Measurements from ENCODE around the gene UBP1. TPM values are rescaled to one million over a fixed set of nuclear protein-coding genes. Genes with fewer than 3 reads are reported as not detected.
A peak's percentile ranks its signal among the peaks of the same experiment; 100 is the strongest.

The UBP1 gene
- total and polyA plus RNA-seq, 9 of the 15 experiments (the other 6 are each of a cell fraction or from before 2014, with no cell fraction given) = 13.6 to 143 (median 79.6) TPM

GRCh38 chr3:33385423-33385822 lies 54.8 kb downstream of the UBP1 start (continued):
- no peak for TF ChIP-seq FOXM1 (IDR thresholded peaks at IDR 0.05; ENCODE audit: low read depth)
- TF ChIP-seq FOXM1 (CRISPR knock-in tag; IDR thresholded peaks at IDR 0.05; ENCODE audit: low read depth) = no peak
- no peak for TF ChIP-seq CC2D1A (IDR thresholded peaks at IDR 0.05)
- TF ChIP-seq CHD2 (IDR thresholded peaks at IDR 0.05; ENCODE audit: low read depth, low read length) = no peak
- TF ChIP-seq, protein P1, sequence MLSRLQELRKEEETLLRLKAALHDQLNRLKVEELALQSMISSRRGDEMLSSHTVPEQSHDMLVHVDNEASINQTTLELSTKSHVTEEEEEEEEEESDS (CRISPR knock-in tag; IDR thresholded peaks at IDR 0.05) = no peak
- no peak for TF ChIP-seq ASH1L (IDR thresholded peaks at IDR 0.05; ENCODE audit: borderline replicate concordance, low read depth, partially characterized antibody)
- TF ChIP-seq MYBL2 (IDR thresholded peaks at IDR 0.05; ENCODE audit: low read depth) = no peak
- no peak for TF ChIP-seq MYBL2 (CRISPR knock-in tag; IDR thresholded peaks at IDR 0.05; ENCODE audit: borderline replicate concordance)
- TF ChIP-seq BHLHE40 (IDR thresholded peaks at IDR 0.05; ENCODE audit: low read length) = peak; percentile 42; the same call in 1 of the 2 replicates
- no peak for TF ChIP-seq MCM3 (IDR thresholded peaks at IDR 0.05)
- no peak for TF ChIP-seq ATF1 (CRISPR knock-in tag; IDR thresholded peaks at IDR 0.05)
- peak; percentile 63 for TF ChIP-seq ATF1 (tag; IDR thresholded peaks at IDR 0.05)
- TF ChIP-seq SRSF3 (IDR thresholded peaks at IDR 0.05; ENCODE audit: insufficient read depth, low read length) = no peak
- TF ChIP-seq RBM39 (optimal IDR thresholded peaks at IDR 0.05; ENCODE audit: low read depth, low read length) = no peak
- no peak for TF ChIP-seq SRSF1 (IDR thresholded peaks at IDR 0.05; ENCODE audit: low read depth, low read length)
- no peak for TF ChIP-seq TFAM (CRISPR knock-in tag; conservative IDR thresholded peaks at IDR 0.05)
- no peak for TF ChIP-seq ZNF280B (CRISPR knock-in tag; IDR thresholded peaks at IDR 0.05)
- TF ChIP-seq ETV5 (CRISPR knock-in tag; IDR thresholded peaks at IDR 0.05; ENCODE audit: low read depth) = 0 out of 2 replicates have a peak, but pooled peaks have one; percentile 58
- TF ChIP-seq RNF2 (IDR thresholded peaks at IDR 0.05) = no peak
- TF ChIP-seq, protein P2, sequence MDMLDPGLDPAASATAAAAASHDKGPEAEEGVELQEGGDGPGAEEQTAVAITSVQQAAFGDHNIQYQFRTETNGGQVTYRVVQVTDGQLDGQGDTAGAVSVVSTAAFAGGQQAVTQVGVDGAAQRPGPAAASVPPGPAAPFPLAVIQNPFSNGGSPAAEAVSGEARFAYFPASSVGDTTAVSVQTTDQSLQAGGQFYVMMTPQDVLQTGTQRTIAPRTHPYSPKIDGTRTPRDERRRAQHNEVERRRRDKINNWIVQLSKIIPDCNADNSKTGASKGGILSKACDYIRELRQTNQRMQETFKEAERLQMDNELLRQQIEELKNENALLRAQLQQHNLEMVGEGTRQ (CRISPR knock-in tag; IDR thresholded peaks at IDR 0.05) = no peak
- TF ChIP-seq SMAD1 (IDR thresholded peaks at IDR 0.05; ENCODE audit: low read depth, low read length, partially characterized antibody) = no peak
- TF ChIP-seq ZNF780A (CRISPR knock-in tag; IDR thresholded peaks at IDR 0.05) = no peak
- no peak for TF ChIP-seq KLF16 (IDR thresholded peaks at IDR 0.05)
- no peak for TF ChIP-seq MCM5 (IDR thresholded peaks at IDR 0.05; ENCODE audit: low read depth)
- 0 out of 2 replicates have a peak, but pooled peaks have one; percentile 15 for TF ChIP-seq FOSL1 (tag; conservative IDR thresholded peaks at IDR 0.05)
- no peak for TF ChIP-seq NCOA4 (IDR thresholded peaks at IDR 0.05; ENCODE audit: partially characterized antibody)
- TF ChIP-seq NFIX (CRISPR knock-in tag; IDR thresholded peaks at IDR 0.05; ENCODE audit: low read depth) = no peak
- no peak for TF ChIP-seq SETDB1 (IDR thresholded peaks at IDR 0.05; ENCODE audit: low read length)
